ENCODE measurements around the gene KCNMB2.

KCNMB2 gene

DNA sequence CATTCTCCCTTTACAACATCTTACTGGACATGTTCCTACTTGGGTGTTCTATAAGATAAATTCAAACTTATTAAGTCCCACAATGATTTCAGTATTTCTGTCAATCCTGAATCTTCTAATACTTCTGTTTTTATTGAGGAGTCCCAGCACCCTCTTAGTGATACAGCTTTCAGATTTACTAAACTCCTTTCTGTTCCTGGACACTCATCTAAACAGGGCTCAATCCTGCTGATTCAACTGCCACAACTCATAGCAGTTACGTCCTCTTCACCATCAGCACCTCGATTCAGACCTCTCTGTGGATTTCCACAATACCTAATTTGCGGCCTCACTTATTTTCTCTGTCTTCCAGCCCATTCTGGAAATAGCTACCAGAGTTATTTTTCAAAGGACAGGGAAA, 101.6 kb downstream of the KCNMB2 start:
- DNase-seq (ENCODE audit: low read depth in 2 of 3, low spot score in 2 of 3), result no peak

GRCh38 chr3:178645503-178645902, 109.3 kb downstream of the KCNMB2 start:
- DNase-seq (ENCODE audit: low read depth in 2 of 3, low spot score in 2 of 3), result no peak

DNA sequence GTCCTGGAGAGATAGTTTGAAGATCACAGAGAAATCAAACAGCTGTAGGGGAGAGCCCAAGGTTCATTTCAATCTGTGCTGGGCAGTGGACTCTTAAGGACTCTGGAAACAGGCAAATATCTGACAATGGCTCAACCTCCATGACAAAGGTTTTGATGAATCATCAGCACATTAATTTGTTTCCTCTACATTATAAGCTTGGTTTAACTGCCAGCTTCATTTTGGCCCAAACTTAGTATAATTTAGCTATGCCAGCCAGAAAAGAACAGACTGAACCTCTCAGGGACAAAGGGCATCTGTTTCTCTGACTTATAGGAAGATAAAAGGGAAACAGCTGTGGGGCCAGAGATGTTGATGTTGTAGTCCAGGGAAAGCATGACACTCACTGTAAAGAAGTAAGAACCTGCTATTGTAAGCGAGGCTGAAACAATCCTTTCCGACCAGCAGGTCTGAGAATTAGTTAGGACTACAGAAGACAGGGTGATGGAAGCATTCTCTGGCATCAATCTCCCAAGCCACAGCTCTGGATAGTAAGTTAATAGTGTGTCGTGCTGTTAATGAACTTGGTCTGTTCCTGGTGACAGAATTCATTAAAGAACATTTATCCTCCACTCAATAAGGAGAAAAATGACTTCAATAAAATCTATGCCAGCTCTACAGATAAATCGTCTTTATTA, 110.1 kb downstream of the KCNMB2 start:
- DNase-seq (ENCODE audit: low read depth in 2 of 3, low spot score in 2 of 3), result no peak

DNA sequence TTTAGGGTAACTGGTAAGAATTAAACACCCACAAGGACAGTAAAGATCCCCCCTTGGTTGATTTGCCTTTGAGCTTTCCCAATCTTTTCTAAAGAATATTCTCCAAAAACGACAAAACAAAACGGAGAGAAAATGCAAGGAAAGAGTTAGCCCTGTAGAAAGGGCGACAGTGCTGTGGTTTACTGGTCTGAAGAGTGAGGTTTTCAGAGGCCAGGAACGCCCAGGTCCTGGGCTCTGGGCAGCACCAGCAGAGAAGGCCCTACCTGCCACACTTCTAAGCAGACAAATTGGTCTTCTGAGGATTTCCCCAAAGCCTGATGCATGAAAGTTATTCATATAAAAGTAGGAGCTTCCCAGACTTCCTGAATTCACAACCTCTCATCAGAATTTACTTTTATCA, 119.3 kb downstream of the KCNMB2 start:
- DNase-seq (ENCODE audit: low read depth in 2 of 3, low spot score in 2 of 3), result no peak

DNA sequence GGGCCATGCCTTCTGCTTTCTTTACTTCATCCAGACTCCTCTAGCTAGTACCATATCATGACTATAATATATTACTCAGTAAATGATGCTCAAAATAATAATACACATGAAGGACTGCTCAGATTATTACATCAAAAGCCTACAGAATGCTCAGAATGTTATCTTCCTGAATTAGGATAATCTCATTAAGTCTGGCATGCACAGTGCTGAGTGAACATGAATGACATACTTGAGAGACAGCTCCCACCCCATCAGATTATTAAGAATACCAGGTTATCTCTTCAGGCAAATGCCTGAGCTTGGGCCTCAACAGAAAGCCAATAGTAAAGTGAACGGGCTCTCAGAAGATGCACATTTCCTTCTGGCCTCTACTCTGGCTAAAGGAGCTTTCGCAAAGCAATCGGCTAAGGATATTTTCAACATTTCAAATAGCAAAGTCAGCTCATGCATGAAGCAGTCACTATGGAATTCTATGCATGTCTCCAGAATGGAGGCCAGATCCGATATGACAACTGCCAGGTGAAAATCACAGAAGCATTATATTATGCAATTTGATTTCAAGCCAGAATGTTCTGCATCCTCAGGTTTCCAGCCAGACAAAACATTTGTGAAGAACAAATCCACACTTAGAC, 122.6 kb downstream of the KCNMB2 start:
- DNase-seq (ENCODE audit: low read depth in 2 of 3, low spot score in 2 of 3), result no peak

- DNase-seq (ENCODE audit: low read depth in 2 of 3, low spot score in 2 of 3), result no peak
These were observed 127.1 kb downstream of the KCNMB2 start for GRCh38 chr3:178663201-178663934.

- DNase-seq (ENCODE audit: low read depth in 2 of 3, low spot score in 2 of 3), result no peak
These were observed 129.5 kb downstream of the KCNMB2 start for GRCh38 chr3:178665747-178666146.

DNA sequence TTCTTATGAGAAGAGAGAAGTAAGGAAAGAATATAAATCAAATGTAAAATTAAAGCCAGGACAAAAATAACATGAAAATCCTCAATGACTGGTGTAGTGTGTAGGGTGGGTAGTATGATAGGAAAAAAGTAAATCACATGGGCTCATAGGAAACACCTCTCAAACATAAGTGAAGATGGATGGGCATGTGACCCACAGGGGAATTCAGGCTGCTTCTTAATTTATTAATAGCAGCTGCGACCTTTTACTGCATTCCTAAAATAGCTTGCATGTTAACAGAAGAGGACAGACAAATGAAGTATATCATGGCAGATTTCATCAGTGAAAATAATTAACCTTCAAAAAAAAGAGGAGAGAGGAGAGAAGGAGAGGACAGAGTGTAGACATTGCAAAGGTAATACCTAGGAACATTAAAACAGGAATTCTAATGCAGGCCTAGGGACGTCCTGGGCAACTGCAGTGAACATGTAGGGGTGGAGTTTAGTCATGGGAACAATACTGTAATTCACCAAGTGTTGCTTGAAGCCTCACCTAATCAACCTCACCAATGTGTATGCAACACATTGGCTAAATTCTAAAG, 132.9 kb downstream of the KCNMB2 start:
- no peak for DNase-seq (ENCODE audit: low read depth in 2 of 3, low spot score in 2 of 3)

- no peak for DNase-seq (ENCODE audit: low read depth in 2 of 3, low spot score in 2 of 3)
These were observed 133.5 kb downstream of the KCNMB2 start for GRCh38 chr3:178669758-178670157.

- no peak for DNase-seq (ENCODE audit: low read depth in 2 of 3, low spot score in 2 of 3)
These were observed 135.1 kb downstream of the KCNMB2 start for GRCh38 chr3:178671377-178671776.

- no peak for DNase-seq (ENCODE audit: low read depth in 2 of 3, low spot score in 2 of 3)
These were observed 135.6 kb downstream of the KCNMB2 start for GRCh38 chr3:178671791-178672190.

DNA sequence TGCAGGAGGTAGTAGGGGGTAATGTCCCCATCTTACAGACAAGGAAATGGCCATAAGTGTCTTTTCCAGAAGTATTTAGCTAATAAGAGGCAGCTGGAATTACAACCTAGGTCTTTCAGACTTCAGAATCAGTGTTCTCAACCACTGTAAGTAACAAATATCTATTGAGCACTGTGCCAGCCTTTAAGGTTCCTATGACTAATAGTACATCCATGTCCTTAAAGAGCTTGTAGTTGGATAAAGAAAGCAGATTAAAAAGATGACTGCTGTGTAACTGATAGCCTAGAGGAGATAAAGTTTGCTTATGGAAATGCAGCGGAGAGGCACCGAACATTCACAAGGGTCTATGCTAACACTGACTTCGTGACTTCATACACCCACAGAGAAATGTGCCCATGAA, 136.0 kb downstream of the KCNMB2 start:
- no peak for DNase-seq (ENCODE audit: low read depth in 2 of 3, low spot score in 2 of 3)

DNA sequence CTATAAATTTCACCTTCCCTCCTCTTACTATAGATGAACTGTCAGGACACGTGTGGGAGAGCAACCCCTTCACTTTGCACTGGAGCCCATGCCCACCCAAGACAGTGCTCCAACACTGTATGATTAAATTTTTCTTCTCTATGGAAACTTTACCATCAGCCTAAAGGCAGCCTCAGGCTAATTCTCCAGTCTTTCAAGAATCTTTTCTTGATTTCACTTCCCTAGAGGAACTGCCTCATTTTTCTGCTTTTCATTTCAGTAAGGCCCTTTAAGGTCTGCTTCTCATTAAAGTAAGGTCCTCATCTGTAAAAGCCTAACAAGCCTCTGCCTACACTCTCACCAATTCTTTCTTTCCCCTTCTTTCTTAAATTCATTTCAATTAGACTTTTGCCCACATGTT, 137.3 kb downstream of the KCNMB2 start:
- DNase-seq (ENCODE audit: low read depth in 2 of 3, low spot score in 2 of 3), result no peak

GRCh38 chr3:178676077-178676476, 139.8 kb downstream of the KCNMB2 start:
- DNase-seq (ENCODE audit: low read depth in 2 of 3, low spot score in 2 of 3), result no peak

DNA sequence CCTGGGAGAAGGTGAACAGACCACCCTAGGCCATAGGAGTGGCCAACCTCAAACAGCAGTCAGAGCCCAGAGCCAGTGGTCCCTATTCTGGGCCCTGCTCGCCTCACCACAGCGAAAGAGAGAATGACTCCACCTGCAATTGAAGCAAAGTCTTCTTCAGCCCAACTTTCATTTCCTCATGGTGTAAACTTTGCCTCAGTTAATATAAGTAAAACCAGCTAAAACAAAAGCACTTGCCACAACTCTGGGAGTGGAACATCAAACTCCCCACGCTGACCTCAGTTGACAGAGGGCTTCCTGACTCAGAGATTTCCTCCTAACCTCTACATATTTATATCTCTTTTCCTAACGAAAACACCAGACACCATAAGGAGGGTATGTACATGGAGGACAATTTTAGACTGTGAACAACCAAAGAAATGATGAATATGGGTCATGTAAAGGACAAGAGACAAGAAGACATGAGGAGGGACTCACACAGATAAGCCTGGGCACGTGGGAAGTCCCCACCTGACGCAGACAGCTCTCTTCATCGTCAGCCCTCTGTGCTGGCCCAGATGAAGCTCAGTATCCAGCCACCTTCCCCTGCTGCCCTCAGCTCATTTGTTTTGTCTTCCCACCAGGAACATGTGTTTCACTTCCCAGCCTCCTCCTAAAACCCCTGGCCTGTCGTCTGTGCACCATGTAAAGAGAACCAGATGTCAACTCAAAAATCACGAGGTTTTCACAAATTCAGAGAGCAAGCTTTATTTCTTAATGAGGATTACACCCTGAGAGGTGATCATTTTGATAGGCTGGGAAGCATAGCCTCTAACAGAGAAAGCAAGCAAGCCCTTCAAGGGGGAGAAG, 140.9 kb downstream of the KCNMB2 start:
- DNase-seq (ENCODE audit: low read depth in 2 of 3, low spot score in 2 of 3), result no peak

- DNase-seq (ENCODE audit: low read depth in 2 of 3, low spot score in 2 of 3), result no peak
These were observed 141.7 kb downstream of the KCNMB2 start for GRCh38 chr3:178677961-178678360.

GRCh38 chr3:178680037-178680436, 143.8 kb downstream of the KCNMB2 start:
- no peak for DNase-seq (ENCODE audit: low read depth in 2 of 3, low spot score in 2 of 3)

DNA sequence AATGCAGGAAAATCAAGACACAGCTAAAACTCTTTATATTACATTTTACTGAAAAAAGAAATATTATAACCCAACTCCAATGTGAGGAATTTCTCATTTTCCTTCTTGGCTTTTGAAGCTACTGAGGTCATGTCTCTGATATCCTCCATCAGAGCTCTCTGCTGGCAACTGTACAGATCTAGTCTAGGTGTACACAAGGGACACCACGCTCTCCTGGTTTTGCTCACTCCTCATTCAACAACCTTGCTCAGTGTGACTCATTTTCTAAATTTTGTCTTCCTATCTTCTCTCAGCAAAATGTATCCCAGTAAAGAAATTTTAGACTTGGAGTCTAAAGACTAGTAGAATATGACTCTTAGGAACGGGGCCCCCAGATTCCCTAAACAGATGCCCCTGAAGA, 144.3 kb downstream of the KCNMB2 start:
- no peak for DNase-seq (ENCODE audit: low read depth in 2 of 3, low spot score in 2 of 3)

- no peak for DNase-seq (ENCODE audit: low read depth in 2 of 3, low spot score in 2 of 3)
These were observed 148.8 kb downstream of the KCNMB2 start for GRCh38 chr3:178684881-178685590.

GRCh38 chr3:178685591-178685906, 149.3 kb downstream of the KCNMB2 start:
- DNase-seq (ENCODE audit: low read depth in 2 of 3, low spot score in 2 of 3), result no peak

- no peak for DNase-seq (ENCODE audit: low read depth in 2 of 3, low spot score in 2 of 3)
These were observed 150.6 kb downstream of the KCNMB2 start for GRCh38 chr3:178686826-178687225.
